GM18870 (cell line): ENCODE data around the gene FAM184A.

Experiments
- ATAC-seq: cut with Tn5 transposase; IDR thresholded peaks from one replicate; pipeline ENCODE4 v1.9.1; 2021; ENCODE audit warnings: moderate library complexity; ENCODE audit not compliant: unreplicated experiment

FAM184A gene

GRCh38 chr6:119061215-119061614, 17.2 kb downstream of the FAM184A start:
- no peak for ATAC-seq

DNA sequence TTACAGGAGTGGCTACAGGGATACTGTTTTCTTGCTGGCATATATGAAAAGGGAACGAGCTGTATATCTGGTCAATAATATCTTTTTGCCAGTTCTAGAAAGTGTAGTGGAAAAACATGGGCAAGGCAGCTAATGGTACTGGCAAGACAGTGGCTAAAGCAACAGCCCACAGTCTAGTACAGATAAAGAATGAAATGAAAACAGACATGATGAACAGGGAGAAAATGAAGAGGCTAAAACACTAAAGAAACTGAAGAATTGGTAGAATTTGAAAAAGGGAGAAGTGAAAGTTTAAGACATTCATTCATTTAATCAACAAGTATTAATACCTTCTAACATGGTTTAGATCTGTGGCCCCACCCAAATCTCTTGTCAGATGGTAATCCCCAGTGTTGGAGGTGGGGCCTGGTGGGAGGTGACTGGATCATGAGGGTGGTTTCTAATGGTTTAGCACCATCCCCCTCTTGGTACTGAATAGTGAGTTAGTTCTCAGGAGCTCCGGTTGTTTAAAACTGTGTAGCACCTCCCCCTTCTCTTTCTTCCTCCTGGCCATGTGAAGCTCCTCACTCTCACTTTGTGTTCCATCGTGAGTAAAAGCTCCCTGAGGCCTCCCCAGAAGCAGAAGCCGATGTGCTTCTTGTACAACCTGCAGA, 18.1 kb downstream of the FAM184A start:
- no peak for ATAC-seq

- no peak for ATAC-seq
Observed at GRCh38 chr6:119055069-119055468, 23.4 kb downstream of the FAM184A start.

DNA sequence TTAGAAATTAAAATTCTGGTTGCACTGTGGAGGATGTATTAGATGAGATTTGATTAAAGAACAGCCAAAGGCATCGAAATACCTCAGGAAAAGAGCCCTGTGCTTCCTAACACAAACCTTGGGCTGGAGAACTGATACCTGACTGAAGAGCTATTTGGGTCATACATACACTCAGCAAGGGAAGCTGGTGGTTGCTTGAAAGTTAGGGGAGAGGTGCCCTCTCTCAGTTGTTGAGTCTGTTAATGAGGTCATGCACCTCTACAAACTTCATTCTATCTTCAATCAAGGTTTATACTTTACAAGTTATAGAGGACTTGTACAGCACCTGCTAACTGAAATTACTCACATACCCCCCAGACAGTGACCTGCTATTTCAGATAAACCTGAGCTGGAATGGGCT, 25.5 kb downstream of the FAM184A start:
- peak; percentile 21 for ATAC-seq

GRCh38 chr6:119052292-119052889, 26.1 kb downstream of the FAM184A start:
- ATAC-seq = peak; percentile 90

DNA sequence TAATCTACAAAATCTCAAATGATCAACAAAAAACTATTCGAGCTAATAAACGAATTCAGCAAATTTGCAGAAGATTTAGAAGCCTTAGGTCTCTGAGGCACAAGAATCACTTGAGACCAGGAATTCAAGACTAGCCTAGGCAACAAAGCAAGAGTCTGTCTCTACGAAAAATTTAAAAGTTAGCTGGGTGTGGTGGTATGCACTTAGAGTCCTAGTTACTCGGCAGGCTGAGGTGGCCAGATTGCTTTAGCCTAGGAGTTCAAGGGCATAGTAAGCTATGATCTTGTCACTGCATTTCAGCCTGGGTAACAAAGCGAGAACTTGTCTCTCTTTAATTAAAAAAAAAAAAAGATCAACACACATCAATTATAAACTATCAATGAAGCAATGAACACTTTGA, 34.2 kb downstream of the FAM184A start:
- ATAC-seq = no peak

GRCh38 chr6:119043783-119044182, 34.7 kb downstream of the FAM184A start:
- ATAC-seq = peak; percentile 83

DNA sequence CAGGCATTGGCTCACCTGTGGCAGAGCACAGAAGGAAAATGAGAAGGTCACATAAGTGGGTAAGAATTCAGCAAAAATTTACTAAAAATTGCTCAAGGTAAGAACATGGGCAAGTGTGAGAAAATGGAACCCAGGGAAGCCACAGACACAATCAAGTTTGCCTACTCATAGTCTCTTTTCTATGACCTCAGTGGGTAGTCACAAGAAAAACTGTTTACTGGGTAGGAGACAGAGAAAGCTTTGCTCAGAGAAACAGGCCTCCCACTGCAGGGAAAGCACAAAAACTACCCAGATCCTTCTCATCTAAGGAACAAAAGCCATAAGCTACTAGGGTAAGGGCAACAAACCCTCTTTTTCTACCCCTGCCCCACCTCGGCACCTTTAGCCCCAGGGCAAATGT, 35.2 kb downstream of the FAM184A start:
- no peak for ATAC-seq

DNA sequence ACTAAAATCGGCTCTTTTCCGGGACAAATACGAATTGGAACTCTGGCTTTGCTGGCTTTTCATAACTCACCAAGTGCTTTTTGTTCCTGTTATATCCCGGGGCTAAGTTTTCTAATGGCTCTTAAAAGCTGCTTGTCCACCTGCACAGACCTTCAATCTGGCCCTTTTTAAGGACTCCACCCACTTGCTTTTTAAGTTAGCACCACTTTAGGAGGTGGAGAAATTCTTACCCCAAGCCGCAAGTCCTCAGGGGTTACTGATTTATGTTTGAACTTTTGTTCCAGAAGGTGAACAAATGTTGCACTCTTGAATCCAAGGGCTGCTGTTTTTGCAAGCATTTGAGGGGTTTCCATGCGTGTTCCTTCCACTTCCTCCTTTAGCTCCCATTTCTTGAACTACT, 37.8 kb downstream of the FAM184A start:
- no peak for ATAC-seq

DNA sequence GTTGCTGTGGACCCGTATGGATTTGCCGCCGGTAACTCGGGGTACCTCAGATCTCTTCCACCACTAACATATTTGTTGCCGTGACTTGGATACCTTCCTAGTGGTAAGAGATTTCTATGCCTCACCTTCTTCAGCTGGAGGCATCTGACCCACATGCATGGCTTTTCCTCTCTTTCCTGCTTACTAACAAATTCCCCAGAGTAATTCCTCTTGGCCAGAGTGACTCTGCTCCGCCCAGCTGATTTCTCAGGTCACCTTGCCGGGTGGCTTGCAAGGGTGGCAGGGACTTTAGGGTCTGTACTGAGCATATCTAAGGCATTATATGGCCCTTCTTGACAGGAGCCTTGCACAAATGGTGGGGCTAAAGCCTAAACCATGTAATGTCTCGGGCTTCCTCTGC, 38.2 kb downstream of the FAM184A start:
- ATAC-seq = no peak

- ATAC-seq = no peak
Observed at GRCh38 chr6:119037941-119038623, 40.4 kb downstream of the FAM184A start.

DNA sequence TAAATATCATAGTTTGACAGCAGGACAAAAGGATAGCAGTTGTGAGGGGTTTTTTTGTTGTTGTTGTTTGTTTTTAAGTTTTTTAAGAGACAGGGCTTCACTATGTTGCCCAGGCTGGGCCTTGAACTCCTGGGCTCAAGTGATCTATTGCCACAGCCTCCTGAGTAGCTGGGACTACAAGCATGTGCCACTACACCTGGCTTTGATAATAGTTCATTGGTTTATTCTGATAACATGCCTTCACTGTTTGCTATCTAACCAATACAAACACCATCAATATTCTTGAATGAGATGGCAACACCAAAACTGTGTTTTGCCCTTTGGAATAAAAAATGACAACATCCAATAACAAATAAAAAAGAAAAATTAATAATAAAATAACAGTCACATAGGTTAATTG, 41.2 kb downstream of the FAM184A start:
- ATAC-seq = no peak

DNA sequence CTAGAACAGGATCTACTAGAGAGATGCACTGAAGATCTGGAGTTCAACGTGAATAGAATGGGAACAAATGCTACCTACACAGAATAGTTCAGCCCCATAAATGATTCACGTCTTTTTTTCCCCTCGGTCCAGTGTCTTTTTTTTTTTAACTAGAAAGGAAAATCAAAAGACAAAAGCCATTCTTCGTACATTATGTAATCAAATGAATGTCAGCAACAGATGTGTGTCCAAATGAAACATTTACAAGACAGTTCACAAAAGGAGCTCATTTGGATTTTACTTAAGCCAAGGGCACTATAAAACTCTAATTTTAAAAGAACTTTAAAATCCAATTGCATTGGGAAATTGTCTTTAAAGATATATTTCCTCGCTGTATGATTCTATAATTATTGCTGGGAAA, 42.4 kb downstream of the FAM184A start:
- ATAC-seq = no peak

DNA sequence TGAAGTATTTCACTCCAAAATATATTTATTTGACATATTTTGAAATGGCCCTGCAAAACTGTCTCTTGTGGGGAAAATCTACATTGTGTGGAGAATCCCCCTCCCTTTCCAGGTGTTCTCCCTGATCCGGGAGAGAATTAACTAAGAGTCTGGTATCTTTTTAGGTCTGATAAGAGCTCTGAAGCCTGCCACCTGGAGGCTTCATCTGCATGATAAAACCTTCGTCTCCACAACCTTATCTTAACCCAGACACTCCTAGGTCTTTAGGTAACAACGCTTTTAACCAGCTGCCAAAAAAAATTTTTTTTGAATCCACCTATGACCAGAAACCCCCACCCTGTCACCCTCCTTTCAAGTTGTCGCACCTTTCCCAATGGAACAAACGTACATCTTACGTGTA, 43.0 kb downstream of the FAM184A start:
- no peak for ATAC-seq

GRCh38 chr6:119034827-119035458, 43.5 kb downstream of the FAM184A start:
- no peak for ATAC-seq

GRCh38 chr6:119032428-119032827, 46.0 kb downstream of the FAM184A start:
- ATAC-seq = no peak

GRCh38 chr6:119030759-119031158, 47.7 kb downstream of the FAM184A start:
- no peak for ATAC-seq

DNA sequence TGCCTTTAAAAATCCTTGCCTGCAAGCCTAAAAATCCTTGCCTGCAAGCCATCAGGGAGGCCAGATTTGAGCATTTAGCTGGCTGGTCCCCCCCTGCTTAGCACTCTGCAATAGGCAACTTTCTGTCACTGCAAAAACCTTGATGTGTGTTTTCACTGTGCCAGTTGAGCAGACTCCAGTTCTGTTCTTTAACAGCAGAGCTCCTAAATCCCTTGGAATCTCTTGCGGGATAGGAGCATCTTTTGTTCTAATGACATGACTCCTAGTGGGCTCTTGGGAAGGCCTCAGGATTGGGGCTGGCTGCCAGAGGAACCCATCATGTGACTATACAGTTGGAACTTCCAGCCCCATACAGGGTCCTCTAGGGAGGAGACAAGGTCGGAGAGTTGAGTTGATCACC, 50.4 kb downstream of the FAM184A start:
- no peak for ATAC-seq

- no peak for ATAC-seq
Observed at GRCh38 chr6:119027465-119027864, 51.0 kb downstream of the FAM184A start.

DNA sequence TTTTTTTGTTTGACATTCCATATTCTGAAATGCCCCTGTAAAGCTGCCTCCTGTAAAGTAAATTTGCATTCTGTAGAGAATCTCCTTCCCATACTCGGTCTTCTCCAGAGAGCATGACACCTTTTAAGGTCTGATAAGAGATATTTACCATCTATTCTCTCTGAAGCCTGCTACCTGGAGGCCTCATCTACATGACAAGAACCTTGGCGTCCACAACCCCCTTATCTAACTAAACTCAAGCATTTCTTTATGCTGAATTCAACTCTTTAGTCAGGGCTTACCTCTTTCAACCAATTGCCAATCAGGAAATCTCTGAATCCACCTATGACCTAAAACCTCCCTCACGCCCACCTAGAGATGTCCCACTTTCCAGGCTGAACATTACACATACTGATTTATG, 51.6 kb downstream of the FAM184A start:
- ATAC-seq = no peak

DNA sequence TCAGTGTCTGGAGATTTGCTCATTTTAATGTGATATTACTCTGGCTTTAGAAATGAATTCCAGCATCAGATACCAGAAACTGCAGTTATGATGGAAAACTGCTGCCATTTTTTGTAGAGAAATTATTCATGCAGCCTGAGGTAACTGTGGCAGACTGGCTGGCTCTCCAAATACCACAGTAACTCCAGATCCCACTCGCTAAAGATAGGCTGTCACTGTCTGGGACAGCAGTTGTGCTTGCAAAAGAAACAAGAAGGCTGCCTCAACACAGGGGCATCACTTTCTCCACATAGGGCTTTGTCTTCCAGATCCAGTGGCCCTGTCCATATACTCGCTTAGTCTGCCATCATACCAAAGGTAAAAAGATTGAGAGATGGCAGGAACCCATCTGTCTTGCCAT, 52.7 kb downstream of the FAM184A start:
- no peak for ATAC-seq

GRCh38 chr6:119024111-119024510, 54.4 kb downstream of the FAM184A start:
- ATAC-seq = no peak
